Measurements from ENCODE around the gene PLK5.
"Not testable (repeated sequence)": the region's sequence is repeated elsewhere in the genome, so short reads cannot be mapped to it uniquely, and the experiment has no call there.

PLK5 gene

DNA sequence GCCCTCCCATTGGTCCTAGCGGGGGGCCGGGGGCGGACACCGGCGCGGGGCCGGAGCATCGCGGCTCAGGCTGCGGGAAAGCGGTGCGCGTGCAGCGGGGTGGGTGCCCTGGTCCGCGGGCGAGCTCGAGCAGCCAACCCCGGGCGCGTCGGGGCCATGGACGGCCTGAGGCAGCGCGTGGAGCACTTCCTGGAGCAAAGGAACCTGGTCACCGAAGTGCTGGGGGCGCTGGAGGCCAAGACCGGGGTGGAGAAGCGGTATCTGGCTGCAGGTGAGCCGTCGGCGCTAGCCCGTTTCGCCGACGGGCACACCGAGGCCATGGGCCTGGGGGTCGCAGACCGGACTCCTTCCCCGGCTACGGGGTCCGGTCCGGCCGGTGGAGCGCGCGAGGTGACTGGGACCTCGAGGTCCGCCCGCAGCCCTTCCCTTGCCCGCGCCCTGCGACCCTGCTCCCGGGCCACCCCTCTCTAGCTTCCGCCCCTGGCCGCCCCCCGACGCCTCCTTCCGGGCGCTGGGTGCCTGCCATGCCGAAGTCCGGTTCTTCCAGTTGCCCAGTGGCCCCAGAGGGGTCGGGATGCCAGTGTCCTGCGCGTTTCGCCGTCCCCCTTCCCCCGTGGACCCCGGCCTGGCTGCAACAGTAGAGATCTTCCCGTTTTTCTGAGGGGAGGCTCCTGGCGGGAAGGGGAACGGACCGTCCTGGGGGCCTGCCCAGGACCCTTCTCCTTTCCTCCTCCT is 32.6 kb upstream of the PLK5 start, which contains the start of gene REEP6:
TSS of gene REEP6 (plus strand) at position 68 of the 735 bp plus-strand sequence. CDS start at position 157, 89 bp downstream.
- DNase-seq = no peak

DNA sequence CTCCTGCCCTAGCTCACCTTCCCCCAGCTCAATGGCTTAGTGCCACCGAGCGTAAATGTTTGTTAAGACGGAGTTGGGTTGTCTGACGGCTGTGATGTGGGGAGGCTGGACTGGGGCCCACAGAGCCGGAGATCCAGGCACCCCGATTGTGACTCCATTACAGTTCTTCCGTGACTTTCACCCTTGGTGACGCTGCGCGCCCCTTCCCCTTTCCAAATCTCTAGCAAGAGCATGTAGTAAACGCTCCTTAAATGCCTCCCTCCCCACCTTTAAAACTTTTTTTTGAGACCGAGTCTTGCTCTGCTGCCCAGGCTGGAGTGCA is 32.1 kb upstream of the PLK5 start:
- no peak for DNase-seq

DNA sequence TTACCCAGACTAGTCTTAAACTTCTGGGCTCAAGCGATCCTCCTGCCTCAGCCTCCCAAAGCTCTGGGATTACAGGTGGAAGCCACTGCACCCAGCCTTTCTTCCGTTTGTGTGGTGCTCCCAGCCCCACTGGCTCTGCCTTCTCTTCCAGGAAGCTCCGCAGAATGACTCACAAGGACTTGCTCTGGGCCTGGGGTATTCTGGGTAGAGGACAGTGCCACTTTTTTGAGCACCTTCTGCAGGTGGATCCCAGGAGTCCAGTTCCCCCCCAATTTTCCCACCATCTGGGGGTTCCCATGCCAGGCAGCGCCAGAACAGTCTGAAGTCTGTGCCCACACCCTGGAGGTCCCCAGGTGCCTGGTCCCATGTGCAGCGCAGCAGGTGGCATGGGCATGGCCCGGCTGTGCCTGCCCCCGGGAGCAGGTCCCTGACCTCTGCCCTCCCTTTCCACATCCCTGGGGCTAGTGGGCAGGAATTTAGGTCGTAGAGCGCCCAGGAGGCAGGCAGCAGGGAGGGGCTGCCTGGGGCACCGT is 31.3 kb upstream of the PLK5 start:
- no peak for DNase-seq

DNA sequence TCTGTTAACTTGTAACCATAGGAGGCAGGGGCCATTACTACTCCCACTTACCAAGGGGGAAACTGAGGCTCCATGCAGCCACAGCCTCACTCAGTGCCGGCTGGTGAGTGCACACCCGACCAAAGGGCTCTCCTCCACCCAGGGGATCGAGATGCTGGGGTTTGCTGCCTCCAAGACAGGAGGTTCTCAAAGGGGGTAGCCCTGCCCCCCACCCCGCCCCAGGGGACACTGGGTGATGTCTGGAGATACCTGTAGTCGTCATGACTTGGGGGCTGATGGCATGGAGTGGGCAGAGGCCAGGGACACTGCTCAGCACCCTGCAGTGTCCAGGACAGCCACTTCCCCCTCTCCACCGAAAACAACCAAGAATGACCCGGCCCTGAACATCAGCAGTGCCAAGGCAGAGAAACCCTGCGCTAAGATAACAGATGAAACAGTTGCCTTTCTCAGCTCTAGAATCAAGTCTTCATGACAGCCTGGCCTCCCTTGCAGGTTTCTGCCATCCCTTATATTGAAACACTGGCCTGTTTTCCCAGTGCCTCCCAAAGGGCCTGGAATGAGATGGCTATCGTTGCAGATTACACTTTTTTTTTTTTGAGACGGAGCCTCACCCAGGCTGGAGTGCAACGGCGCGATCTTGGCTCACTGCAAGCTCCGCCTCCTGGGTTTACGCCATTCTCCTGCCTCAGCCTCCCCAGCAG is 29.6 kb upstream of the PLK5 start:
- DNase-seq = no peak

DNA sequence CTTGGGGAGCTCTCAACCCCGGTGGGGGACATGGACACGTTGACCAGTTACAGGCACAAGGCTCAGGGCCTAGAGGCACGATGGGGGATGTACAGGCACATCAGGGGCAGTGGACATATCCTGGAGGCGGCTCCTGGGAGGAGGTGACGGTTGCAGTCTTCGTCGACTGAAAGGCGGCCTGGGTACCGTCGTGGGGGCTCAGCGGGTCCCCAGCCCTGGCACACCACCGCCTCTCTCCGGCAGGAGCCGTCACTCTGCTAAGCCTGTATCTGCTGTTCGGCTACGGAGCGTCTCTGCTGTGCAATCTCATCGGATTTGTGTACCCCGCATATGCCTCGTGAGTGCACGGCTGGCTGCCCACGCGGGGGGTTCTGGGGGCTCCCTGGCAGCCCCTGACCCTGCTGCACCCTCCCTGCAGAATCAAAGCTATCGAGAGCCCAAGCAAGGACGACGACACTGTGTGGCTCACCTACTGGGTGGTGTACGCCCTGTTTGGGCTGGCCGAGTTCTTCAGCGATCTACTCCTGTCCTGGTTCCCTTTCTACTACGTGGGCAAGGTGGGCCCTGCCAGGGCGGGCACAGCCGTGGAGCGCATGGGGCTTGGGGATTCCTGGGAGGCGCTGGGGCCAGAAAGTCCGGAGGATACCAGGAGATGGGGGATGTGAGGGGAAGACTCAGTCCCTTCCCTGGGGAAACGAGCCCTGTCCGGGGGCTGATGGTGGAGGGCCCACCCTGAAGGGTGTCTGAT is 28.7 kb upstream of the PLK5 start:
- DNase-seq = no peak

DNA sequence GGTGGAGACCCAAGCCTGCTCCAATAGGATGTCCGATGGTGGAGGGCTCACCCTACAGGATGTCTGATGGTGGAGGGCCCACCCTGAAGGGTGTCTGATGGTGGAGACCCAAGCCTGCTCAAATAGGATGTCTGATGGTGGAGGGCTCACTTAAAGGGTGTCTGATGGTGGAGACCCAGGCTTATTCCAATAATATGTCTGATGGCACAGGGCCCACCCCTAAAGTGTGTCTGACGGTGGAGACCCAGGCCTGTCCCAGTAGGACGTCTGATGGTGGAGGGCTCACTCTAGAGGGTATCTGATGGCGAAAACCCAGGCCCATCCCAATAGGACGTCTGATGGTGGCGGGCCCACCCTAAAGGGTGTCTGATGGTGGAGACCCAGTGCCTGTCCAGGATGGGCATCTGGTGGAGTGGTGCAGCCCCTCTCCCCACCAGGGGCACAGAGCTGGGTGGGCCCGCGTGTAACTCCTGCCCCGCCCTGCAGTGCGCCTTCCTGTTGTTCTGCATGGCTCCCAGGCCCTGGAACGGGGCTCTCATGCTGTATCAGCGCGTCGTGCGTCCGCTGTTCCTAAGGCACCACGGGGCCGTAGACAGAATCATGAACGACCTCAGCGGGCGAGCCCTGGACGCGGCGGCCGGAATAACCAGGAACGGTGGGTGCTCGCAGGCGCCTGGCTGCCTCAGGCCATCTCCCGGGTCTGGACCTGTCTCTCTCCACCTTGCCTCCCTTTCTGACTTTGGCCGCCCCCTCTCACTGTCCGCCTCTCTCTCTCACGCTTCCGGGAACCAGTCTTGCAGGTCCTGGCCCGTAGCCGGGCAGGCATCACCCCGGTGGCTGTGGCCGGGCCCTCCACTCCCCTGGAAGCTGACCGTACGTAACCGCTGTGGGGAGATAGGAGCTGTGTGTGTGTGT is 27.8 kb upstream of the PLK5 start:
- DNase-seq = no peak

DNA sequence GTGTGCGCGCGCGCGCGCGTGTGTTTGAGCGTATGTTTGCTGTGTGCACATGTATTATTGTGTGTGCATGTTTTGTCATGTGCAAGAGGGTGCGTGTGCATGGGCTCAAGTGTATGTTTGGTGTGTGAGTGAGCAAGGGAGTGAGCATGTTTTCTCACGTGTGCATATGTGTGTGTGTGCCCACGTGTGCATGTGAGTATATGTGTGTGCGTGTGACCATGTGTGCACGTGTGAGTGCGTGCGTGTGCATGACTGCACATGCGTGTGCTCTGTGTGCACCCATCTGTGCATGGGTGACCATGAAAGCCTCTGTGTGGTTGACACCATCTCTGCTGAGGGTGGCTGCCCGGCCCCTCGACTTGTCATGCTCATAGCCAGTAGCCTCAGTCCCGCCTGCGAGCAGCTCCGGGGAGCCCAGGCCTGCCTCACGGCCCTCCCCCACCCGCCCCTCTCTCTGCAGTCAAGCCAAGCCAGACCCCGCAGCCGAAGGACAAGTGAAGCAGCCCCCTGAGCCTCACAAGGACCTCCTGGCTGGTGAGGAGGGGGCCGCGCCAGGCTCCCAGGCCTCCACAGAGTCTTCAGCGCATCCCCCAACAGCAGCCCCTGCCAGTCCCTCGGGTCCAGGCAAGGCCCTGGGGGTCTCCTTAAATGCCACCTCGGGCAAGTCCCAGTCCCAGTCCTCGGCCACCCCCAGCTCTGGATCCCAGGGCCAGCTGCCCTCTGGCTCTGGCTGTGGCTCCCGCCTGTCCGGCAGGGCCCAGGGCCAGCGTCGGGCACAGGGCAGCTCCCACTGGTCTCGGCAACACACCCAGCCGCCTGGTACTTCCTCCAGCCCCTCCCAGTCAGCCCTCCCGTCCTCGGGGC is 26.9 kb upstream of the PLK5 start:
- DNase-seq = no peak

- no peak for DNase-seq
Observed at GRCh38 chr19:1497578-1498235, 26.2 kb upstream of the PLK5 start.

DNA sequence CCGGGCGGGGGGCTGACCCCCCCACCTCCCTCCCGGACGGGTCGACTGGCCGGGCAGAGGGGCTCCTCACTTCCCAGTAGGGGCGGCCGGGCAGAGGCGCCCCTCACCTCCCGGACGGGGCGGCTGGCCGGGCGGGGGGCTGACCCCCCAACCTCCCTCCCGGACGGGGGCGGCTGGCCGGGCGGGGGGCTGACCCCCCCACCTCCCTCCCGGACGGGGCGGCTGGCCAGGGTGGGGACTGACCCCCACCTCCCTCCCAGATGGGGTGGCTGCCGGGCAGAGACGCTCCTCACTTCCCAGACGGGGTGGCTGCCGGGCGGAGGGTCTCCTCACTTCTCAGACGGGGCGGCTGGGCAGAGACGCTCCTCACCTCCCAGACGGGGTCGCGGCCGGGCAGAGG is 24.6 kb upstream of the PLK5 start:
- DNase-seq = not testable (repeated sequence)

GRCh38 chr19:1501200-1501595 is 22.7 kb upstream of the PLK5 start:
- no peak for DNase-seq

DNA sequence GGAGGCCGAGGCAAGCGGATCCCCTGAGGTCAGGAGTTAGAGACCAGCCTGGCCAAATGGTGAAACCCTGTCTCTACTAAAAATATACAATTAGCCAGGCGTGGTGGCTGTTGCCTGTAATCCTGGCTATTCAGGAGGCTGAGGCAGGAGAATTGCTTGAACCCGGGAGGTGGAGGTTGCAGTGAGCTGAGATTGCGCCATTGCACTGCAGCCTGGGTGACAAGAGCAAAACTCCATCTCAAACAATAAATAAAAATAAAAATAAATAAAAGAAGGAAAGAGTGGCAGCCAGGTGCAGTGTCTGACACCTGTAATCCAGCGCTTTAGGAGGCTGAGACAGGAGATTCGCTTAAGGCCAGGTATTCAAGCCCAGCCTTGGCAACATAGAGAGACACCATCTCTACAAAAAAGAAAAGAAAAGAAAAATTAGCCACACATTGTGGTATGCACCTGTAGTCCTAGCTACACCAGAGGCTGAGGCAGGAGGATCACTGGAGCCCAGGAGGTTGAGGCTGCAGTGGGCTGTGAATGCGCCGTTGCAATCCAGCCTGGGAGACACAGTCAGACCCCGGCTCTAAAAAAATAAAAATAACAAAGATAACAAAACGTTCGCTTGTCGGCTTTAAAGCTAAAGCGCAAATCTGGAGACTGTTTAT is 21.3 kb upstream of the PLK5 start:
- DNase-seq = no peak

DNA sequence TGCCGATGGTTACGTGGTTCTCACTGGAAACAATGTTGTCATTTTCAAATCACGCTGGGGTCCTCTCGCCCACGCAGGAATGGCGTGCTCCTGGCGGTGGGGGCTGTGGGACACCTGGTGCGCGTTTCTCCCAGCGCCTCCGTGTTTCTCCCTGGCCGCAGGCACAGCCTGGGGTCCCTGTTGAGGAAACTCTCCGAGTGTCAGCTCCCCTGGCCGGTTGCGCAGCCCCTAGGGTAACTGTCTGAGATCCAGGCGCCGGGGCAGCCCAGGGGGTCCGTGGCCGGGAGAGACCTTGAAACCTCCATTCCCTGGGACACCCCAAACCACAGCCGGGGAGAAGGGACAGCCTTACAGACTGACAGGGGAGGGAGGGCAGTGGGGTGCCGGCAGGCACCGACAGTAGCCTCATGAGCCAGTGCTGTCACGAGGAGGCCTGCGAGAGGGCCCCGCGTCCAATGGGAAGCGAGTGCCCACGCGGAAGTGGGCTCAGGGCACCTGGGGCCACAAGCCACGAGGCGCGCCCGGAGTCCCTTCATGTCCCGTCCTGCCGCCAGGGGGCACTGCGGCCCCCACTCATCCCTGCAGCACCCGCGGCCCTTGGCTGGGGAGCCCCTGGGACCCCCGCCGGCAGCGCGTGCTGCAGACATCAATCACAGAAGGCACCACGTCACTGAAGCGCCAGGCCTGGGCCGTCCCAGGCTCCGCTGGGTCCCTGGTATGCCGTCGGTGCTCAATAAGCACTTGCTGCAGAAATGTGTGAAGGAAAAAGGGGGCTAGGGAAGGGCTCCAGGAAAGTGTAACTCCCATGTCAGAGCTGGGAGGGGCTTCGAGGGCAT is 20.6 kb upstream of the PLK5 start:
- peak; percentile 66 for DNase-seq

- no peak for DNase-seq
Observed at GRCh38 chr19:1503925-1504773, 19.7 kb upstream of the PLK5 start.

- DNase-seq = no peak
Observed at GRCh38 chr19:1505012-1505411, 18.9 kb upstream of the PLK5 start.

DNA sequence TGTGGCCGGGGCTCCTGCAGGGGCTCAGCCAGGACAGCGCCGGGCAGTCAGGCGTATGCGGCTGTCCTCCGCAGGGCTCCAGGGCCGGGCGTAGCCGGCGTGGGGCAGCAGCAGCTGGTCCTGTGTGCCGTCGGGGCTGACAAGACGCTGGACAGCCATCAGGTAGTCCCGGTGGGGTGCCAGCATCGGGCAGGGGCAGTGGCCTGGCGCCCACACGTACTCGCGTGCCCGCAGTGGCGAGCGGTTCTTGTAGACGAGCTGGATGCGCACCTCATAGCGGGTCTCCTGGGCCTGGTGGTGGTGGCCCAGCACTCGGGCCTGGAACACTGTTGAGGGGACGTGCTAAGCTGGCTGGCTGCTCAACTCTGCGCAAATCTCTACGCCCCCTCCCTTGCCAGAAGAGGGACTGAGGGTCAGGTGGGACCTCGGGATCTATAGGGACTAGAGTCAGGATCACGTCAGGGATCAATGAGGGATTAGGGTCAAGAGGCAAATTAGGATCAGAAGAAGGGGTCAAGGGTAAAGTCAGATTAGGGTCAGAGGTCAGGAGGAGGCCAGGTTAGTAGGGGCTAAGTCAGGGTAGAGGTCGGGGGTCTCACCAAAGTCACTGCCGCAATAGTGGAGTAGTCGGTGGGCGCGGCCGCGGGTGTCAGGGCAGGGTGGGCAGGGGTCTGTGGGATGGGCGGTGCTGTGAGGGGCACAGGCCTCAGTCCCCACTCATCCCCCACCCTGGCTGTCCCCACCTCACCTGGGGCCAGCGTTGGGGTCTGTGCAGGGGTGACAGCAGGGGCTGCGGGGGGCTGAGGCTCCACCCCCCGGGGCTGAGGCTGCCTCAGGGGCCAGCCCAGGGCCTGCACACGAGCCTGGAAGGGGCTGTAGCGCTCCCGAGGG is 17.6 kb upstream of the PLK5 start:
- DNase-seq = no peak

- DNase-seq = no peak
Observed at GRCh38 chr19:1507192-1507660, 16.7 kb upstream of the PLK5 start.
